H1 (cell line): Measurements from ENCODE around the gene KLF9. TPM values are rescaled to one million over a fixed set of nuclear protein-coding genes. Genes with fewer than 3 reads are reported as not detected.
A peak's percentile ranks its signal among the peaks of the same experiment; 100 is the strongest.

Source experiments
- ASH2L ChIP-seq: fragments of 200-600, 300-600 bp; sonication (generic); IDR thresholded peaks from one replicate; pipeline ENCODE4 v1.7.1; 2017; ENCODE audit warnings: low read length
- BACH1 ChIP-seq: IDR thresholded peaks from 2 replicates; pipeline ENCODE4 v1.6.1; 2012; ENCODE audit warnings: low read length, improper control_type of control experiment
- CREB1 ChIP-seq: IDR thresholded peaks from 2 replicates; pipeline ENCODE4 v1.6.1; 2012; ENCODE audit warnings: inconsistent platforms
- HDAC2 ChIP-seq, 2 experiments: fragments of 300-600 bp in 1 of 2; sonication (generic) in 1 of 2; IDR thresholded peaks; 2 replicates each; pipeline ENCODE4 v1.6.1; 2011 to 2012; ENCODE audit warnings: low read depth in 2 of 2, low read length in 2 of 2, mild to moderate bottlenecking in 2 of 2, moderate library complexity in 2 of 2, borderline replicate concordance in 1 of 2, inconsistent platforms in 1 of 2
- PHF8 ChIP-seq: fragments of 200-600 bp; sonication (generic); conservative IDR thresholded peaks from 2 replicates; pipeline ENCODE4 v1.7.1; 2012; ENCODE audit warnings: low read depth, mild to moderate bottlenecking, inconsistent platforms, low read length, moderate library complexity
- RBBP5 ChIP-seq: IDR thresholded peaks from 2 replicates; pipeline ENCODE4 v1.7.1; 2012; ENCODE audit warnings: low read depth, mild to moderate bottlenecking, inconsistent platforms, low read length, moderate library complexity, borderline replicate concordance
- SIN3A ChIP-seq, 2 experiments: IDR thresholded peaks in 1 of 2; conservative IDR thresholded peaks in 1 of 2; 2 replicates each; pipeline ENCODE4 v1.6.1; 2011 to 2012; ENCODE audit warnings: low read length in 2 of 2, improper control_type of control experiment in 1 of 2, low read depth in 1 of 2, mild to moderate bottlenecking in 1 of 2
- polyA plus RNA-seq, 7 experiments: library from polyadenylated mRNA; depleted of rRNA in 3 of 7; stranded (reverse) in 5 of 7; unstranded in 2 of 7; fragments of >200 nt in 5 of 7; fragments of 200-250 nt in 2 of 7; gene quantifications; 1 replicate in 5 of 7; 2 replicates in 1 of 7; 4 replicates in 1 of 7; pipeline versions ENCODE4 v1.2.1 to v1.2.3, GENCODE V29; 2011 to 2013; ENCODE audit warnings: missing spikeins in 2 of 7, mixed read lengths in 2 of 7
- total RNA-seq: library from RNA; stranded (reverse); fragmentation: NEBNext Ultra II Directional; extraction: Animal tissue kit (Norgen Biotek cat#: 25700); gene quantifications from 2 replicates; pipeline ENCODE4 v1.2.1, GENCODE V29; 2021

The KLF9 gene
- total and polyA plus RNA-seq, 2 of the 8 experiments (the other 6 are each of a cell fraction or from before 2014, with no cell fraction given) = 0.47 to 0.82 TPM

DNA sequence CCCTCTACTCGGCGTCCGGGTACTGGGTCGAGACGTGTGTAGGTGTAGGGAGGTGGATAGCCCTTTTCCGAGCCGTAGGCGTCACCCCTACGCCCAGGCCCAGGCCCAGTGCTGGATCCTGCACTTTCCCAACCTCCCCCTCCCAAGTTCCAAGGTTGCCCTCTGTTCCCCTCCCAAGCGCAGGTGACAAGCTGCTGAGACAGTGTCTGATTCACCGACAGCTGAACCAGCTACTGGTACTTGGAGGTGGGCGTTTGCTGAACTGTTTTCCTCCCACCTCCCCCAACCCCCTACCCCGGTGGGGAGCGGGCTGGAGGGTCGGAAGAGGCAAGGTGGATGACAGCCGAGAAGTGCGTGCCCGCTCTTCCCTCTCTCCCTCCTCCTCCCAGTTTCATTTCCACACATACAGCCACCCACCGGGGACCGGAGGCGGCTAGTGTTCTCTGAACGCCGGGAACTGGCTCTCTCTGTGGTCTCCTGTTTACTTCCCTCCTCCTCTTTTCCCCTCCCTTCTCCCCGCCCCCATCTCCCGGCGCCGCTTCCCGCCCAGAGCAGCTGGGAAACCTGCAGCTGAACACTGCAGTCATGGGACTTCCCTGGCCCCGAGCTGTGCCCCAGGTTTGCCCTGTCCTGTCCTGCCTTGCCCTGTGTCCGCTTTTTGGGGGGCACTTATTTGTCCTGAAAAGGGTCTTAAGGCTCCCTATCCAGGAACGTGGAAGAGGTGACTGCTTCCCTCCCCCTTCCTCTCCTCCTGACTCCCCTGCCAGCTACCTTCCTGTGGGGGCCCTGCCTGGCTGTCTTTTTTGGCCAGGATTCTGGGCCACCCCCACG, 6.2 kb upstream of the KLF9 start (continued):
- TF ChIP-seq SIN3A (conservative IDR thresholded peaks at IDR 0.05 in 1 of 2, IDR thresholded peaks at IDR 0.05 in 1 of 2; ENCODE audit: low read depth in 1 of 2, low read length in 2 of 2) (peak; percentile 81 to 87; a peak in 3 of 4 replicates), BACH1 (peak; percentile 51; the same call in 1 of the 2 replicates), HDAC2 (IDR thresholded peaks at IDR 0.05; ENCODE audit: borderline replicate concordance in 1 of 2, low read depth in 2 of 2, low read length in 2 of 2) (peak; percentile 37 to 94; a peak in 2 of 4 replicates), PHF8 (peak; percentile 15; the same call in 1 of the 2 replicates), RBBP5 (peak; percentile 21; the same call in 1 of the 2 replicates), ASH2L (peak; percentile 81), CREB1 (no peak)
